Measurements from ENCODE around the gene TBC1D20.

TBC1D20 gene

GRCh38 chr20:437787-438486 lies 24.4 kb downstream of the TBC1D20 start:
- DNase-seq = no peak

- DNase-seq = no peak
Observed at GRCh38 chr20:436476-436875, 25.9 kb downstream of the TBC1D20 start.

GRCh38 chr20:435558-435957 lies 26.8 kb downstream of the TBC1D20 start:
- no peak for DNase-seq

GRCh38 chr20:434661-435419 lies 27.5 kb downstream of the TBC1D20 start:
- no peak for DNase-seq

- DNase-seq = no peak
Observed at GRCh38 chr20:434221-434620, 28.1 kb downstream of the TBC1D20 start.

- no peak for DNase-seq
Observed at GRCh38 chr20:433300-433975, 28.9 kb downstream of the TBC1D20 start.

- DNase-seq = no peak
Observed at GRCh38 chr20:432677-433299, 29.5 kb downstream of the TBC1D20 start.

- DNase-seq = no peak
Observed at GRCh38 chr20:432208-432607, 30.1 kb downstream of the TBC1D20 start.

- peak; percentile 56 for DNase-seq
Observed at GRCh38 chr20:431012-431904, 31.1 kb downstream of the TBC1D20 start.

GRCh38 chr20:430091-430999 lies 32.0 kb downstream of the TBC1D20 start:
- DNase-seq = no peak

- DNase-seq = no peak
Observed at GRCh38 chr20:428658-429200, 33.6 kb downstream of the TBC1D20 start.

GRCh38 chr20:427849-428657 lies 34.3 kb downstream of the TBC1D20 start:
- DNase-seq = no peak

- no peak for DNase-seq
Observed at GRCh38 chr20:427401-427800, 34.9 kb downstream of the TBC1D20 start.

- DNase-seq = no peak
Observed at GRCh38 chr20:426566-426965, 35.8 kb downstream of the TBC1D20 start.

- DNase-seq = no peak
Observed at GRCh38 chr20:421685-422250, 40.6 kb downstream of the TBC1D20 start.

GRCh38 chr20:420721-421574 lies 41.4 kb downstream of the TBC1D20 start:
- DNase-seq = no peak

- no peak for DNase-seq
Observed at GRCh38 chr20:420166-420620, 42.1 kb downstream of the TBC1D20 start.

GRCh38 chr20:419556-420165 lies 42.7 kb downstream of the TBC1D20 start:
- no peak for DNase-seq
